ENCODE results near the gene COPS3. TPM values are rescaled to one million over a fixed set of nuclear protein-coding genes. Genes with fewer than 3 reads are reported as not detected.

The COPS3 gene
- total and polyA plus RNA-seq, 9 of the 15 experiments (the other 6 are each of a cell fraction or from before 2014, with no cell fraction given), result 92.4 to 295 (median 167) TPM

GRCh38 chr17:17206124-17206912, 74.7 kb downstream of the COPS3 start, which contains the start of gene PLD6 (continued):
- no peak for TF ChIP-seq IRF1 (CRISPR knock-in tag; IDR thresholded peaks at IDR 0.05; ENCODE audit: borderline replicate concordance)
- peak; percentile 67 for TF ChIP-seq SAP30 (IDR thresholded peaks at IDR 0.05; ENCODE audit: borderline replicate concordance, insufficient read depth, low read depth, low read length, poor library complexity, severe bottlenecking)
- TF ChIP-seq ZNF3 (CRISPR knock-in tag; IDR thresholded peaks at IDR 0.05), result no peak
- no peak for TF ChIP-seq TSC22D4 (tag; IDR thresholded peaks at IDR 0.05)
- TF ChIP-seq ELF4 (CRISPR knock-in tag; IDR thresholded peaks at IDR 0.05), result no peak
- no peak for TF ChIP-seq SMAD1 (IDR thresholded peaks at IDR 0.05; ENCODE audit: low read depth, low read length, partially characterized antibody)
- TF ChIP-seq ARID4B (CRISPR knock-in tag; IDR thresholded peaks at IDR 0.05), result peak; percentile 97
- peak; percentile 83 for TF ChIP-seq POLR2G (IDR thresholded peaks at IDR 0.05; ENCODE audit: low read depth, low read length)
- TF ChIP-seq HDAC8 (tag; IDR thresholded peaks at IDR 0.05), result no peak
- TF ChIP-seq ETV5 (CRISPR knock-in tag; IDR thresholded peaks at IDR 0.05; ENCODE audit: low read depth), result no peak
- TF ChIP-seq OTX1 (CRISPR knock-in tag; IDR thresholded peaks at IDR 0.05), result no peak
- no peak for TF ChIP-seq DIDO1 (tag; IDR thresholded peaks at IDR 0.05; ENCODE audit: low read depth)
- 0 out of 2 replicates have a peak, but pooled peaks have one; percentile 29 for TF ChIP-seq ATF6 (CRISPR knock-in tag; IDR thresholded peaks at IDR 0.05)
- no peak for TF ChIP-seq SMARCE1 (IDR thresholded peaks at IDR 0.05)
- no peak for TF ChIP-seq ZNF239 (CRISPR knock-in tag; IDR thresholded peaks at IDR 0.05)
- no peak for TF ChIP-seq BCLAF1 (IDR thresholded peaks at IDR 0.05; ENCODE audit: borderline replicate concordance in 1 of 2, control insufficient read depth in 1 of 2, low read depth in 2 of 2, low read length in 1 of 2)

Measured in K562 (cell line).